ENCODE data around the gene LAMTOR5. TPM values are rescaled to one million over a fixed set of nuclear protein-coding genes. Genes with fewer than 3 reads are reported as not detected.

Gene LAMTOR5
- total and polyA plus RNA-seq, 10 donors: 49.6 to 340 (median 90.1) TPM

GRCh38 chr1:110434946-110435345 is 27.5 kb upstream of the LAMTOR5 start:
- H3K4me3 ChIP-seq: no peak overlapping the region
- H3K36me3 ChIP-seq: no peaks in the 10 kb centered on the region
- no peaks in the 10 kb centered on the region for H3K27me3 ChIP-seq (replicated peaks in 1 of 7)
- intact Hi-C loops (cut with DNase I; ENCODE audit: low total_unique reads): no loop called here
- no peak for DNase-seq
- H3K27ac ChIP-seq: no peak overlapping the region
- H3K9me3 ChIP-seq: no peaks in the 10 kb centered on the region
- H3K4me1 ChIP-seq: peaks cover 0 to 14% (median 7%) of the 10 kb centered on the region in 6 donors
- WGBS, 5 donors: 59 to 72% (median 63%) methylated on average over 3 of the region's 3 CpGs
- TF ChIP-seq POLR2A (IDR thresholded peaks at IDR 0.05) (no peak), CTCF (IDR thresholded peaks at IDR 0.05 in 8 of 11, conservative IDR thresholded peaks at IDR 0.05 in 3 of 11) (no peak), POLR2AphosphoS5 (IDR thresholded peaks at IDR 0.05) (no peak)

- intact Hi-C loops (cut with DNase I; ENCODE audit: low total_unique reads): no loop called here
- no peaks in the 10 kb centered on the region for H3K36me3 ChIP-seq
- H3K27ac ChIP-seq: no peak overlapping the region
- no peaks in the 10 kb centered on the region for H3K27me3 ChIP-seq (replicated peaks in 1 of 7)
- 33 to 61% (median 49%) methylated on average over 2 to 3 of the region's 3 CpGs for WGBS, 5 donors
- no peak for DNase-seq
- peaks cover 0 to 14% (median 7%) of the 10 kb centered on the region in 6 donors for H3K4me1 ChIP-seq
- H3K9me3 ChIP-seq: no peaks in the 10 kb centered on the region
- no peak overlapping the region for H3K4me3 ChIP-seq
- TF ChIP-seq CTCF (IDR thresholded peaks at IDR 0.05 in 8 of 11, conservative IDR thresholded peaks at IDR 0.05 in 3 of 11) (no peak), POLR2A (IDR thresholded peaks at IDR 0.05) (no peak), POLR2AphosphoS5 (IDR thresholded peaks at IDR 0.05) (no peak)
These were observed 26.3 kb upstream of the LAMTOR5 start for GRCh38 chr1:110433803-110434202.

GRCh38 chr1:110433213-110433612 is 25.7 kb upstream of the LAMTOR5 start:
- H3K27ac ChIP-seq: no peak overlapping the region
- H3K27me3 ChIP-seq (replicated peaks in 1 of 7): no peaks in the 10 kb centered on the region
- no peak for DNase-seq
- no peak overlapping the region for H3K4me3 ChIP-seq
- TF ChIP-seq POLR2A (IDR thresholded peaks at IDR 0.05): no peak
- no peak for TF ChIP-seq POLR2AphosphoS5 (IDR thresholded peaks at IDR 0.05)
- no peak for TF ChIP-seq CTCF (IDR thresholded peaks at IDR 0.05 in 8 of 11, conservative IDR thresholded peaks at IDR 0.05 in 3 of 11)
- no peaks in the 10 kb centered on the region for H3K36me3 ChIP-seq
- intact Hi-C loops (cut with DNase I; ENCODE audit: low total_unique reads): no loop called here
- no peaks in the 10 kb centered on the region for H3K9me3 ChIP-seq
- WGBS, 5 donors: 53 to 89% (median 71%) methylated on average over 2 of the region's 2 CpGs
- peaks cover 0 to 14% (median 7%) of the 10 kb centered on the region in 6 donors for H3K4me1 ChIP-seq

- TF ChIP-seq CTCF (IDR thresholded peaks at IDR 0.05 in 8 of 11, conservative IDR thresholded peaks at IDR 0.05 in 3 of 11) (no peak), POLR2A (IDR thresholded peaks at IDR 0.05) (no peak), POLR2AphosphoS5 (IDR thresholded peaks at IDR 0.05) (no peak)
- DNase-seq: no peak
- Histone ChIP-seq H3K4me3 (no peak overlapping the region), H3K4me1 (peaks cover 0 to 22% (median 8%) of the 10 kb centered on the region in 6 donors), H3K36me3 (no peaks in the 10 kb centered on the region), H3K27me3 (replicated peaks in 1 of 7) (no peaks in the 10 kb centered on the region), H3K27ac (no peak overlapping the region), H3K9me3 (no peaks in the 10 kb centered on the region)
- 76 to 91% (median 84%) methylated on average over 4 of the region's 4 CpGs for WGBS, 5 donors
- intact Hi-C loops (cut with DNase I; ENCODE audit: low total_unique reads): no loop called here
These were observed 23.4 kb upstream of the LAMTOR5 start for GRCh38 chr1:110430901-110431300.
